ENCODE results near the gene IL27RA.

IL27RA gene

GRCh38 chr19:14102756-14103155 is 71.2 kb downstream of the IL27RA start:
- H3K9me3 ChIP-seq (ENCODE audit: control insufficient read depth, low read length), result no peaks in the 10 kb centered on the region
- 92 to 98% methylated on average over 10 of the region's 10 CpGs for WGBS, 2 experiments (ENCODE audit: insufficient coverage in 2 of 2)
- peaks cover 54% of the 10 kb centered on the region for H3K36me3 ChIP-seq (ENCODE audit: control insufficient read depth, insufficient read depth, low read length)
- H3K4me3 ChIP-seq (ENCODE audit: extremely low read depth, insufficient read depth, low read length, poor library complexity, severe bottlenecking), result no peak overlapping the region
- no peak overlapping the region for H3K27ac ChIP-seq (ENCODE audit: low read depth, low read length, severe bottlenecking)
- H3K4me1 ChIP-seq (ENCODE audit: control insufficient read depth, insufficient read depth, low read length, poor library complexity, severe bottlenecking), result no peaks in the 10 kb centered on the region

Measured in mesodermal cell (in vitro differentiated cells).